Activated naive CD4-positive, alpha-beta T cell treated with anti-CD3 and anti-CD28 coated beads, Interleukin-2, amount 50 U/mL, for 16 hours (primary cell): Measurements from ENCODE around the gene CHD5.
"Not testable (repeated sequence)": the region's sequence is repeated elsewhere in the genome, so short reads cannot be mapped to it uniquely, and the experiment has no call there.

Experiments used
- DNase-seq: peaks from one replicate; pipeline ENCODE4 v3.0.0-alpha.2; 2020

CHD5 gene

GRCh38 chr1:6080469-6080868 lies 99.7 kb downstream of the CHD5 start:
- DNase-seq: no peak

- DNase-seq: no peak
Measured at GRCh38 chr1:6077919-6078318, 102.2 kb downstream of the CHD5 start.

- no peak for DNase-seq
Measured at GRCh38 chr1:6077506-6077905, 102.6 kb downstream of the CHD5 start.

GRCh38 chr1:6077061-6077460 lies 103.1 kb downstream of the CHD5 start:
- not testable (repeated sequence) for DNase-seq

- no peak for DNase-seq
Measured at GRCh38 chr1:6075748-6076147, 104.4 kb downstream of the CHD5 start.

- DNase-seq: no peak
Measured at GRCh38 chr1:6074192-6074901, 105.8 kb downstream of the CHD5 start.

GRCh38 chr1:6073480-6074053 lies 106.6 kb downstream of the CHD5 start:
- no peak for DNase-seq

- no peak for DNase-seq
Measured at GRCh38 chr1:6072774-6073479, 107.2 kb downstream of the CHD5 start.

GRCh38 chr1:6071219-6071618 lies 108.9 kb downstream of the CHD5 start:
- DNase-seq: no peak

- no peak for DNase-seq
Measured at GRCh38 chr1:6070450-6070974, 109.6 kb downstream of the CHD5 start.

- no peak for DNase-seq
Measured at GRCh38 chr1:6069573-6069972, 110.5 kb downstream of the CHD5 start.

GRCh38 chr1:6068932-6069331 lies 111.2 kb downstream of the CHD5 start:
- DNase-seq: no peak

- no peak for DNase-seq
Measured at GRCh38 chr1:6068073-6068472, 112.0 kb downstream of the CHD5 start.

- no peak for DNase-seq
Measured at GRCh38 chr1:6066680-6067079, 113.4 kb downstream of the CHD5 start.

- no peak for DNase-seq
Measured at GRCh38 chr1:6065093-6065858, 114.8 kb downstream of the CHD5 start.

GRCh38 chr1:6063532-6064053 lies 116.5 kb downstream of the CHD5 start:
- DNase-seq: not testable (repeated sequence)

GRCh38 chr1:6062670-6063069 lies 117.5 kb downstream of the CHD5 start:
- DNase-seq: no peak

- no peak for DNase-seq
Measured at GRCh38 chr1:6059866-6060265, 120.3 kb downstream of the CHD5 start.

GRCh38 chr1:6057170-6057845 lies 122.8 kb downstream of the CHD5 start:
- no peak for DNase-seq

GRCh38 chr1:6056572-6056948 lies 123.6 kb downstream of the CHD5 start:
- no peak for DNase-seq

- no peak for DNase-seq
Measured at GRCh38 chr1:6054596-6054995, 125.5 kb downstream of the CHD5 start.

- DNase-seq: no peak
Measured at GRCh38 chr1:6053206-6053546, 126.9 kb downstream of the CHD5 start.
